Fibroblast of the conjunctiva (primary cell): ENCODE measurements around the gene GPRIN2.
A peak's percentile ranks its signal among the peaks of the same experiment; 100 is the strongest.
"Not testable (repeated sequence)": the region's sequence is repeated elsewhere in the genome, so short reads cannot be mapped to it uniquely, and the experiment has no call there.

Experiments used
- DNase-seq: peaks from one replicate; pipeline ENCODE4 v3.0.0-alpha.2; 2010; ENCODE audit warnings: low read depth

Gene GPRIN2

GRCh38 chr10:46567151-46567550 is 10.7 kb upstream of the GPRIN2 start:
- not testable (repeated sequence) for DNase-seq

- peak; percentile 71 for DNase-seq
These were observed 9.3 kb upstream of the GPRIN2 start for GRCh38 chr10:46565591-46566332.

DNA sequence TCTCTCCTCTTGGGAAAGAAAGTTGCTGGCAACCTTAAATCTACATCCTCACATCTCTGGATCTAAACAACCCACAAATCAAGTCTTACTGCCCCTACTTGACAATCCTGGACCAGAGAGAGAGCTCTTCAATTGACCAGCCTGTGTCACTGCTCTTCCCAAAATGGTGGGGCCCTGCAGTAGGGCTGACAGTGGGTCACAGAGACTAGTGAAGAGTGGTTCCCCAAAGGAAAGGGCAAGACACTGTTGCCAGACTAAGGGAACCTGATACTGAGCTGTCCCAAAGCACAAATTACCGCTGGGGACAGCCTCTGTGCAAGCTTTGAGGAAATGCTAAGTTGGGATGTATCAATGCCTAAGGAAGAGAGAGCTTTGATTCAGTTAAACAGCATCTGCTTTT is 4.5 kb upstream of the GPRIN2 start:
- DNase-seq = no peak

DNA sequence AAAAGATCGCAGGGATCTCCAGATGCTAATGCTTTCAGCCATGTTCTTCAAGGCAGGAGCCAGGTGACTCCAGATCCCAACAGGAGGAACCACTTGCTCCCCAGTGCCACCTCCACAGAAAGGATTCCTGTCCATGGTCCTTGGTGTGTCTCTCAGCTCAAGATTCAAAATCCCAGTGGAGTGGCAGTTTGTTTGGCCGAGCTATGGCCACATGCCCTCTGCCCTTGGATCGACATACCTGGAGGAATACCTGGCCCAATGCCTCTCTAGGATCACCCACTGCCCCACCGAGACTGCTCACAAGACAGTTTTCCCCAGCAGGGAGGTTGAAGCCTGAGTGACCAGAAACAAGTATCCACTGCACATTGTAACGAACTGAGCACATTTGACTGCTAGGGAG is 3.9 kb upstream of the GPRIN2 start:
- no peak for DNase-seq

DNA sequence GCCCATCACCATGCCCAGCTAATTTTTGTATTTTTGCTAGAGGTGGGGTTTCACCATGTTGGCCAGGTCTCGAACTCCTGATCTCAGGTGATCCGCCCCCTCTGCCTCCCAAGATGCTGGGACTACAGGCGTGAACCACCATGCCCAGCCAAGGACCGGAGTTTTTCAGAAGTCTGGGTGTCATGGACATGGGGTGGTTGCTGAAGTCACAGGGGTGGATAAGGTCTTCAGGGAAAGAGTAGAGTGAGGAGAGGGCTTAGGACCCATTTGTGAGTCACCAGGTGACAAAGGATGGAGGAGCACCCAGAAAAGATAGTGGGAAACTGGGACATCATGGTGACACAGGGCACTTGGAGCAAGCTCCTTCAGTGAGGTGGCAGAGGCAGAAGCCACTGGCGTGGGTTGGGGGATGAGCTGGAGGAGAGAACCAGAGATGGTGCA is 2.8 kb upstream of the GPRIN2 start:
- no peak for DNase-seq

GRCh38 chr10:46558392-46559185 is 2.1 kb upstream of the GPRIN2 start:
- DNase-seq = no peak

- DNase-seq = no peak
These were observed 1.6 kb upstream of the GPRIN2 start for GRCh38 chr10:46558122-46558391.

GRCh38 chr10:46557319-46558121 is 1.1 kb upstream of the GPRIN2 start:
- no peak for DNase-seq

DNA sequence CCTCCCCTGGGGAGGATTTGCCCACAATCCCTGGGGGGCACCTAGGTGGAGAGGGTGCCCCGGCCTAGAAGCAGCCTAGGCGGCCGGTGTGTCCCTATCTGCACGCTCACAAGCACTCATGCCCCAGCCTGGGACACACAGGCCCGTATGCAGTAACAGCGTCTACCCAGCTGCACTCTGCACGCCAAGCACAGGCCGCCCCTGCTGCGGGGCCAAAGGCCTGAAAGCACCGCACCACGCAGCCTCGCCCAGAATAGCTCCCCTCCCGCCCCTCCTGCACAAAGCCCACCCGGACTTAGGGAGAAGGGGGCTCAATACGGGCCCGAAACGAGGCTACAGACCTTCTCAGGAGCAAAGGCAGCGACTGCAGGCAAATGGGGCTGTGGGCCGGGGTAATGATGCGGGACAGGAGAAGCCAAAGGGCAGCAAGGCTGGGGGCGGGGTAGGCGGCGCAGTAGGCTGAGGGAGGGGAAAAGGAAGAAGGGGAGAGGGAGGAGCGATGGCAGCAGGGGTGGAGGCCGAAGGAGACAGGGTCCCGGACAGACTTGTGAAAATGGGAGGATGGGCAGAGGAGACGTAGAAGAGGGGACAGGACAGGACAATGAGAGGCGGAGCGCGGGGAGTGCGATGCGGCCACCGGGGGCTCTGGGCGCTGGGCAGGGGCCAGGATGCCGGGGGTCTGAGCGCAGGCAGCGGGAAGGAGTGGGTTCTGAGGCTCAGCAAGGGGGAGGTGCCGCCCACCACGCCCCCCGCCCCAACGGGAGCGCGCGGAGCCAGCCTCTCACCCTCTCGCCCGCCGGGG is 544 bp downstream of the GPRIN2 start:
- DNase-seq = no peak

DNA sequence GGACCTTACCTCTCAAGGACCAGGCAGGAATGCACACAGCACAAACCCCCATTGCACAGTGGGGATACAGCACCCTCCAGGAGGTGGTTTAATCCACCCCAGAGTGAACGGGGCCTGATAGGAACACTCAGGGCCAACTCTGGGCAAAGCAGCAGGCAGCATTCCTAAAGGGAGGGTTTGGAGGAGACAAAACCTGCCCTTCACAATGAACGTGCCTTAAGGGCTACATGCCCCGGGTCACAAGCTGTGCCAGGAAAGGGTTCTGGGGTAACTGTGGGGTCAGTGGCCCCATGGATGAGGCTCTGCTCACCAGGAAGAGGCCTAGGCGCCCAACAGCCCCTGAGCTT is 1.1 kb downstream of the GPRIN2 start:
- no peak for DNase-seq

DNA sequence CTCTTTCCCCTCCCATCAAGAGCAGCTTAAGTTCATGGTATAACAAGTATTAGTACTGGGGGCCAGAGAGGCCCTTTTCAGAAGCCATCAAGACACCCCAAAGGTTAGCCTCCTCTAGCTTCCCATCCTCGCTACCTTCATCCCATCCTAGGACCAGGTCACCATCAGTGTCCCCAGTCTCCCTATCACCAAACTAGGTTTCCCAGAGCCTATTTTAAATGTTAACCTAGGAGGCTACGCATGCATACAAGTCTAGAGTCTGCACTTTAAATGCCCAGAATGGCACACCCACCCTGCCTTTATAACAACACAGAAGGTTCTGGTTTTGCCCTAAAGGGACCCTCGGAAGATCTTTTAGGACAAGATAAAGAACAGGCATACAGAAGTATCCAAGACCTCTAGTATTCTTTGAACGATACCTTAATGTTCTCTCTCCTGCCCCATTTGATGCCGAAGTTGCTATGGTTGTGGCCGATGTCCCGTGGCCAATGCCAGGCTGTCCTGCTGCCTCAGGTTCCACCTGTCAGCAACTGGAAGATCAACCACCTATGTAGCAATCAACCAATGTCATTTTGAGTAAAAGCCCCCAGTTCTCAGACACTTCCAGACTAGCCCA is 2.2 kb downstream of the GPRIN2 start:
- no peak for DNase-seq

DNA sequence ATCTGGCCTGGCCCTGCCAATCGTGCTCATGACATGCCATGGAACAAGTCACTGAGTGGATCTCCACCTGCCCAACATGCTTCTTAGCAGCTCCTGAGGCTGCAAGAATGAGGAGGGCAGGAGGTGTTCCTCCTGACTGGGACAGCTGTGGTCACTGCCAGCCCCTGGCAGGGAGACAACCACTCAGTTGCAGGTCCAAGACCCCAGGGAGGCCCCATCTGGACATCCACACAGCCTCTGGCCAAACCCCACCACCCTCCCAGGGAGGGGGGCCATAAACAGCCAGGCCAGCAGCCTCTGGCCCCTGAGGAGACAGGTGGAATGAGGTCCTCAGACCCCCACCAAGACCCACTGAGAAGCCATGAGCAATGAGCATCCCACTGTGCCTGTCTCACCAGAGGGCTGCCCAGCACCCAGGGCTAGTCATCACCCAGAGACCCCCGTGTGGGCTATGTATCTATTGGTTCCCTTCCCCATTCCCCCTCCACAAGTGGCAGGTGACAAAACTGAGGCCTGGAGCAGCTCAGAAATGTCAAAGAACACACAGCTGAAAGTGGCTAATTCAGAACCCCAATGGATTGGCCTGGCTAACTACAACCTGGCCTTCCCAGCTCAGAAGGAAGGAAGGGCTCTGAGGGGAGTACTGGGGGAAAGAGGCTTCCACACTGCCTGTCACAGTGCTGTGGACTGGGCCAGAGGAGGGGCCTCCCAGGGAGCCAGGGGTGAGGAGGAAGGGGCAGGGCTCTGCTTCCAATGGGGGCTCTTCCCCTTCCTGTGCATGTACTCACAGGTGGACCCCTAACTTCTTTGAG is 3.0 kb downstream of the GPRIN2 start:
- DNase-seq = no peak

DNA sequence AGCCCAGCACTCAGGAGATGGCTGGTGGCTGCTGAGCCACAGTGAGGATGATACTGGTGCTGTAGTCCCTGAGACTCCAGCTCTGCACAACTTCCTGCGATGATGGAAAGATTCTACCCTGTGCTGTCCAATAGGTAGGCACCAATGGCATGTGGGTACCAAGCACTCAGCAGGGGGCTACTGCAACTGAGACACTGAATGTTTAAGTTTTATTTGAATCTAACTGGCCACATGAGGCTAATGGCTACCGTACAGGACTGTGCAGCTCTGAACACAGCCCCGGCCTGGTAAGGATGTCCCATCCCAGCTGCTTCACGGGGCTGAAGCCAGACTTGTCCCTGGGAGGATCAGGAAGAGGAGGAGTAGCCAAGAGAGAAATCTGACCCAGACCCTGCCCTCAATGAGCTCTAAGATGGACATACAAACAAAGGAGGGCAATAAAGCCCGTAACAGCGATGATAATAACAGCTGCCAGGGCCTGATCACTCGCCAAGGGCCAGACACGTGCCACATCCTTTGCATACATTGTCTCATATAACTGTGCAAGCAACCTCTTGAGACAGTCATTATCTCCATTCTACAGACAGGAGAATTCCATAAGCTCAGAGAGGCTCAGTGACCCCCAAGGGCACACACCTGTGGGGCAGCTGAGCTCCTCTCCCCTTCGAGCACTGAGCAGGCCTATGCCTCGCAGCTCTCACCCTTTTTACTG is 3.8 kb downstream of the GPRIN2 start:
- no peak for DNase-seq

DNA sequence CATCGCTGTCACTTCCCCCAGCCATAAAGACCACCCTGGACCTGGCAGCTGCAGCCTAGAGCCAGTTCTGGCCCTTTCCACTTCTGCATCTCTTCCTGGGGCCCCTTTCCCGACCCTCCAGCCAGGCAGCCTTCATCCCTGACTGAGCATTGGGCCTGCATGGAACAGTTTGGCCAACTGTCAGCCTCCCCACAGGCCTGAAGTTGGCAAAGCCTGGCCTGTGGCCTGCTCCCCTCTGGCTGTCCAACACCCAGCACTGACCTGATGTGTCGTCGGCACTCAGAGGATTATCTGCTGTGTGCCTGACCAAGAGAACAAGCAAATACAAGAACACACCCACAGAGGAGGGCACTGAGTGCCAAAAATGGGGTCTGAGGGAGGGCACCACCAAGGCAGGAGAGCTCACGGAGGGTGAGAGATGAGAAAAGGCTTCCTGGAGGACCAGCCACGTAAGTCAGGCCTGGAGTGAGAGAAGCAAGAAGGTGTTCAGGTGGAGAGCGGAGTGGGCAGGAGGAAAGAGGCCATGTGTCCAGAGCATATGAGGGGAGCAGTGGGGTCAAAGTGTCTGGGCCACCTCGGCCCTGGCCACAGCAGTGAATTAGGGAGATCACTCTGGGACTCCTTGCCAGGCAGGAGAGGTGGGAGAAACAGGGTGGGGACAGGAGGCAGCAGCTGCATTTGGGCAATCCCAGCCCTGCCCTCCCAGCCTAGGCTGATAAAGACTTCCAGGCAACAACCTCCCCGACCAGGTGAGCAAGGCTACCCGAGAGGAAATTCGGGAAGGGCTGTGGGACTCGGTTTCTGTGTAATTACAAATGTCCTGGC is 4.5 kb downstream of the GPRIN2 start:
- DNase-seq = no peak

- no peak for DNase-seq
These were observed 5.4 kb downstream of the GPRIN2 start for GRCh38 chr10:46550795-46551700.

GRCh38 chr10:46550076-46550790 is 6.2 kb downstream of the GPRIN2 start:
- DNase-seq = no peak
